ENCODE measurements around the gene ATP6AP1. TPM values are rescaled to one million over a fixed set of nuclear protein-coding genes. Genes with fewer than 3 reads are reported as not detected.

Gene ATP6AP1
- total RNA-seq, 1 donor from 2014 or later: 77.6 TPM

DNA sequence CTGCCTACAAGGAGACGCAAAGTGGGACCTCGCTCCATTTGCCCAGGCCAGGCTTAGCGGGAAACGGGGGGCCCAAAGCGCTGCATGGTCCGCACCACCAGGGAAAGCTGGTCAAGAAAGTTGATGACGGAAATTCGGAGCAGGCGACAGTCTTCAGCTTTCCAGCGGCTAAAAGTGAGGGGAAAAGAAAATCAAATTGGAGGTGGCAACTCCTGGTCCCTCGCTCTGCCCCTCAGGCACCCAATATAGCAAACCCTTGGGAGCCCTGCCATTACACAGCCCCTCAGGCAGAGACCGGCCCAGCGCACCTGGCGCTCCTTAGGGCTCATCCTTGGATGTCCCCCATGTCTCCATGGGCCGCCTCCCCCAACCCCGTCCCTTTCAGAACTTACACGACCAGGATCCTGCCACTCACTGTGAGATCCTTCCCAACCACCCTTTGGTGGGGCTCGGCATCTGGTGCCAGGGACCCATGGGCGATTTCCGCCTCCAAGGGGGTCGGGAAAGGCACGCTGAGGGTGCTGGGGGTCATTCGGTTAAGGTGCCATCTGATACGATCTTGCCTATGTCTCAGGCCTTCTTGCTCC lies 49.5 kb downstream of the ATP6AP1 start:
- TF ChIP-seq, protein P1, sequence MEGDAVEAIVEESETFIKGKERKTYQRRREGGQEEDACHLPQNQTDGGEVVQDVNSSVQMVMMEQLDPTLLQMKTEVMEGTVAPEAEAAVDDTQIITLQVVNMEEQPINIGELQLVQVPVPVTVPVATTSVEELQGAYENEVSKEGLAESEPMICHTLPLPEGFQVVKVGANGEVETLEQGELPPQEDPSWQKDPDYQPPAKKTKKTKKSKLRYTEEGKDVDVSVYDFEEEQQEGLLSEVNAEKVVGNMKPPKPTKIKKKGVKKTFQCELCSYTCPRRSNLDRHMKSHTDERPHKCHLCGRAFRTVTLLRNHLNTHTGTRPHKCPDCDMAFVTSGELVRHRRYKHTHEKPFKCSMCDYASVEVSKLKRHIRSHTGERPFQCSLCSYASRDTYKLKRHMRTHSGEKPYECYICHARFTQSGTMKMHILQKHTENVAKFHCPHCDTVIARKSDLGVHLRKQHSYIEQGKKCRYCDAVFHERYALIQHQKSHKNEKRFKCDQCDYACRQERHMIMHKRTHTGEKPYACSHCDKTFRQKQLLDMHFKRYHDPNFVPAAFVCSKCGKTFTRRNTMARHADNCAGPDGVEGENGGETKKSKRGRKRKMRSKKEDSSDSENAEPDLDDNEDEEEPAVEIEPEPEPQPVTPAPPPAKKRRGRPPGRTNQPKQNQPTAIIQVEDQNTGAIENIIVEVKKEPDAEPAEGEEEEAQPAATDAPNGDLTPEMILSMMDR (IDR thresholded peaks at IDR 0.05; ENCODE audit: unreplicated experiment): no peak
- peaks cover 12% of the 10 kb centered on the region for H3K36me3 Mint-ChIP-seq
- DNase-seq (ENCODE audit: low spot score in 2 of 2, unreplicated experiment in 2 of 2): no peak
- peak overlapping the region; percentile 12 for H3K27ac Mint-ChIP-seq
- peaks cover 2% of the 10 kb centered on the region for H3K4me1 Mint-ChIP-seq
- H3K9me3 Mint-ChIP-seq: peaks cover 12% of the 10 kb centered on the region
- no peaks in the 10 kb centered on the region for H3K27me3 Mint-ChIP-seq (ENCODE audit: low read depth)
- peak overlapping the region; percentile 73 for H3K4me3 Mint-ChIP-seq

- Mint-ChIP-seq H3K36me3 (peaks cover 5% of the 10 kb centered on the region), H3K4me1 (peaks cover 2% of the 10 kb centered on the region), H3K4me3 (peak within 1 kb of the TSS; percentile 73), H3K9me3 (peaks cover 8% of the 10 kb centered on the region), H3K27ac (peak within 1 kb of the TSS; percentile 12), H3K27me3 (ENCODE audit: low read depth) (no peaks in the 10 kb centered on the region)
- TF ChIP-seq, protein P1 (IDR thresholded peaks at IDR 0.05; ENCODE audit: unreplicated experiment): no peak
- DNase-seq (ENCODE audit: low spot score in 2 of 2, unreplicated experiment in 2 of 2): peak; percentile 84 to 95
Observed at GRCh38 chrX:154478728-154479622, 50.5 kb downstream of the ATP6AP1 start, which contains the start of gene LAGE3. Gene LAGE3 (minus strand): TSS chrX:154479281. CDS start chrX:154478915, 366 bp downstream.

DNA sequence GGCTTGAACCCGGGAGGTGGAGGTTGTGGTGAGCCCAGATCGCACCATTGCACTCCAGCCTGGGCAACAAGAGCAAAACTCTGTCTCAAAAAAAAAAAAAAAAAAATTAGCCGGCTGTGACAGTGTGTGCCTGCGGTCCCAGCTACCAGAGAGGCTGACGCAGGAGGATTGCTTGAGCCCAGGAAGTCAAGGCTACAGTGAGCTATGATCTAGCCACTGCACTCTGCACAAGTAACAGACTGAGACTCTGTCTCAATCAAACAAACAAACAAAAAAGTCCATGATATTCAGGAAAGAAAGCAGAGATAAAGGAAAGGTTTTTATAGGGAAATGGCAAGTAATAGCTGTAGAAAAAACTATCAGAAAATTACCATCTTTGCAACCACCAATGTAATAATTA lies 52.7 kb downstream of the ATP6AP1 start:
- H3K4me3 Mint-ChIP-seq: no peak overlapping the region

GRCh38 chrX:154481911-154482601 lies 53.6 kb downstream of the ATP6AP1 start:
- Mint-ChIP-seq H3K4me3 (no peak overlapping the region), H3K27me3 (ENCODE audit: low read depth) (no peaks in the 10 kb centered on the region), H3K9me3 (peaks cover 4% of the 10 kb centered on the region), H3K4me1 (peaks cover 4% of the 10 kb centered on the region), H3K36me3 (no peaks in the 10 kb centered on the region), H3K27ac (no peak overlapping the region)
- DNase-seq (ENCODE audit: low spot score in 2 of 2, unreplicated experiment in 2 of 2): no peak
- TF ChIP-seq, protein P1 (IDR thresholded peaks at IDR 0.05; ENCODE audit: unreplicated experiment): no peak

More for the DNA sequence above, 52.7 kb downstream of the ATP6AP1 start:
- no peaks in the 10 kb centered on the region for H3K36me3 Mint-ChIP-seq
- TF ChIP-seq, protein P1 (IDR thresholded peaks at IDR 0.05; ENCODE audit: unreplicated experiment): no peak
- no peak overlapping the region for H3K27ac Mint-ChIP-seq
- H3K9me3 Mint-ChIP-seq: peaks cover 4% of the 10 kb centered on the region
- peaks cover 2% of the 10 kb centered on the region for H3K4me1 Mint-ChIP-seq
- DNase-seq (ENCODE audit: low spot score in 2 of 2, unreplicated experiment in 2 of 2): no peak
- no peaks in the 10 kb centered on the region for H3K27me3 Mint-ChIP-seq (ENCODE audit: low read depth)

DNA sequence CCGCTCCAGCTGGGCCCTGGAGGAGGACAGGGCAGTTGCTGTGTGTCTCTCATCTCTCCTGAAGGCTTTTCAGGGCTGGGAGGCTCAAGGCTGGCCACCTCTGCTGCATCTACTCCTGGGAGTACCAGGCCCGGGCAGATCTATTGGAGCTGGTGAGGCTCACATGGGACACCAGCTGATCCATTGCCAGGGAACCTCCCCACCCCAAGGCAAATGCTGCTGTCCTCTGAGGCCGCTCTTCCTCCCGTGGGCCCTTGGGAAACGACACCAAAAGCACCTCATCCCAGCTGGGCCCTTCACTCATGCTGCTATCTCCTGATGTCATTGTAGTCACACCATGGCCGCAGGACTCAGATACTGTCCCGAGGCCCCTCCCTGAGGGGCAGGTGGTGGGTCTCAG lies 54.3 kb downstream of the ATP6AP1 start:
- Mint-ChIP-seq H3K36me3 (peaks cover 2% of the 10 kb centered on the region), H3K4me3 (no peak overlapping the region), H3K27me3 (ENCODE audit: low read depth) (no peaks in the 10 kb centered on the region), H3K4me1 (peaks cover 6% of the 10 kb centered on the region), H3K27ac (no peak overlapping the region), H3K9me3 (peaks cover 4% of the 10 kb centered on the region)
- TF ChIP-seq, protein P1 (IDR thresholded peaks at IDR 0.05; ENCODE audit: unreplicated experiment): no peak
- no peak for DNase-seq (ENCODE audit: low spot score in 2 of 2, unreplicated experiment in 2 of 2)

Measured in mesothelial cell of epicardium (in vitro differentiated cells).